HG02623 (cell line): ENCODE results near the gene TNFRSF6B.

ENCODE experiments used
- ATAC-seq: cut with Tn5 transposase; IDR thresholded peaks from one replicate; pipeline ENCODE4 v1.9.1; 2021; ENCODE audit warnings: moderate library complexity; ENCODE audit not compliant: unreplicated experiment

Gene TNFRSF6B

GRCh38 chr20:63735859-63736718 lies 39.6 kb downstream of the TNFRSF6B start, which contains the start of gene LIME1:
TSS of gene LIME1 (plus strand) at chr20:63736664. CDS start at chr20:63737550, 886 bp downstream.
- ATAC-seq = no peak

DNA sequence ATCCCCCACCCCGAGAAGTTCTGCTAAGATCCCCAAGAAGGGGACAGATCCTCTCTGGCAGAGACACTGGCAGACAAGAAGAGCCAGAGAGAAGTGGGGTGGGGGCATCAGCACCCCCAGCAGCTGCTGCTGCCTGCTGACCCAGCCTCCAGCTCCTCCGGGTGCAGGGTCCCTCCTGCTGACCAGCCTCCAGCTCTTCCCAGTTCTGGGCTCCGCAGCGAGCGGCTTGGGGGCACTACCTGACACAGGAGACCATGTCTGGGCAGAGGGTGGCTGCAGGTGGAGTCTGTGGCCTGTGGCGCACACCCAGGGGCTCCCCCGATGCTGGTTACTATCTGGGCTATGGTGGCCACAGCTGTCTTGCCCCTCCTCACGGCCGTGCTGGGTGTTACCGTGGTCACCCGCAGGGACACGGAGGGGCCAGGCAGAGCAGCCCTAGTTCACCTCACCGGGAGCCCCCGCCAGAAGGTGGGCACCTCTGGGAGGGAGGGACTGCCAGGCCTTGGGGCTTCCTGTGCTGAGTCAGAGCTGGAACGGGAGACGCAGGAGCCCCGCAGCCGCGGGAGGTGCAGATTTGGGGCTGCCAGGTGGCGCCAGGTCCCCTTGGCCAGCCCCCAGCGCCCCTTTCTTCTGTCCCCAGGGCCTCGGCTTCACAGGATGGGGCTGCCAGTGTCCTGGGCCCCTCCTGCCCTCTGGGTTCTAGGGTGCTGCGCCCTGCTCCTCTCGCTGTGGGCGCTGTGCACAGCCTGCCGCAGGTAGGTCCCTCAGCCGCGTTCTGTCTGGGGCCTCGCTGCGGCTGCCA lies 40.6 kb downstream of the TNFRSF6B start:
- ATAC-seq = no peak

GRCh38 chr20:63737695-63737944 lies 41.2 kb downstream of the TNFRSF6B start:
- no peak for ATAC-seq

DNA sequence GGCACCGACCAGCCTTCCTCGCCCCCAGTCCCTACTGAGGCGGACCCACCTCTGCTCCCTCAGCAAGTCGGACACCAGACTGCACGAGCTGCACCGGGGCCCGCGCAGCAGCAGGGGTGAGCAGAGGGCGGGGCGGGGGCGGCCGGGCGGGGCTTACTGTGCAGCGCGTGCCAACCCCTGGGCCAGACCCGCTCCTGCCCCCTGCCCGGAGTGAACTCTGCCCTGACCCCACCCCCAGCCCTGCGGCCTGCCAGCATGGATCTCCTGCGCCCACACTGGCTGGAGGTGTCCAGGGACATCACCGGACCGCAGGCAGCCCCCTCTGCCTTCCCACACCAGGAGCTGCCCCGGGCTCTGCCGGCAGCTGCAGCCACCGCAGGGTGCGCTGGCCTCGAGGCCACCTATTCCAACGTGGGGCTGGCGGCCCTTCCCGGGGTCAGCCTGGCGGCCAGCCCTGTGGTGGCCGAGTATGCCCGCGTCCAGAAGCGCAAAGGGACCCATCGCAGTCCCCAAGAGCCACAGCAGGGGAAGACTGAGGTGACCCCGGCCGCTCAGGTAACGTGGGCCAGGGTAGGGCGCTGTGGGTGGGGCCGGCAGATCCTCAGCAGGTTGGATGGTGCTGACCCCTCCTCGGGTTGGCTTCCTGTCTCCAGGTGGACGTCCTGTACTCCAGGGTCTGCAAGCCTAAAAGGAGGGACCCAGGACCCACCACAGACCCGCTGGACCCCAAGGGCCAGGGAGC lies 41.7 kb downstream of the TNFRSF6B start:
- no peak for ATAC-seq

- no peak for ATAC-seq
Observed at GRCh38 chr20:63738687-63739129, 42.3 kb downstream of the TNFRSF6B start.

DNA sequence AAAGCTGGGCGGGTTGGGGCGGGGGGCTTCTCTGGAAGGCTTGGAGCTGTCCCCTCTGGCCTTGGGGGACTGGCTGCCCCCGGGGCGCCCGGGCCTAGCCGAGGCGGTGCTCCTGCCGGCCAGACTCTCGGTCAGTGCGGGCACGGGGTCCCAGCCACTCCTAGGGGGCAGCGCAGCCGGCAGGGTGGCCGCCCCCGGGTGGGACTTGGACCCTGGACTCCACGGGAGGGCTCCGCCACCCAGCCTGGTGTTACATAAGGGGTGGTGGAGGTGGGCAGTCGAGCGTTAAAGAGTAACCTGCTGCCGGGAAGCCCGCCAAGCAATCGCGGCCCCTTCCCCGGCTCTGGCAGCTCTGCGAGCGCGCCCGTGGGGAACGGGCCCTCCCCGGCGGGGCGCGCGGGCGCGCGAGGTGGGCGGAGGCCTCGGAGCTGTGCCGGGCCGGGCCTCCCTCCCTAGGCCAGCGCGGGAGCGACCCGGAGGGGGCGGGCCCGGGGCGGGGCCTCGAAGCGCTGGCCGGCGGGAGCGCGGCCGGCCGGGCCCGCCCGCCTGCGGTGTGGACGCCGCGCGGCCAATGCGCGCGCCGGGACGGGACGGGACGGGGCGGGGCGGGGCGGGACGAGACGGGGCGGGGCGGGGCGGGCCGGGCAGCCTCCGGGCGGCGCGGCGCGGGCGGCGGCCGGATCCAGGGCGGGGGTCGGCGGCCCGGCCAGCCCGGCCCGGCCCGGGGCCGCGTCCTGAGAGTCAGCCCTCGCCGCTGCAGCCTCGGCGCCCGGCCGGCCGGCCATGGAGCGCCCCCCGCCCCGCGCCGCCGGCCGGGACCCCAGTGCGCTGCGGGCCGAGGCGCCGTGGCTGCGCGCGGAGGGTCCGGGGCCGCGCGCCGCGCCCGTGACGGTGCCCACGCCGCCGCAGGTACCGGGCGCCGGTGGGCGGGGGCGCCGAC lies 42.9 kb downstream of the TNFRSF6B start, which contains the start of gene SLC2A4RG:
SLC2A4RG (plus strand) TSS at position 647 of the 940 bp plus-strand sequence; CDS start at position 784, 137 bp downstream.
- ATAC-seq = peak; percentile 45

DNA sequence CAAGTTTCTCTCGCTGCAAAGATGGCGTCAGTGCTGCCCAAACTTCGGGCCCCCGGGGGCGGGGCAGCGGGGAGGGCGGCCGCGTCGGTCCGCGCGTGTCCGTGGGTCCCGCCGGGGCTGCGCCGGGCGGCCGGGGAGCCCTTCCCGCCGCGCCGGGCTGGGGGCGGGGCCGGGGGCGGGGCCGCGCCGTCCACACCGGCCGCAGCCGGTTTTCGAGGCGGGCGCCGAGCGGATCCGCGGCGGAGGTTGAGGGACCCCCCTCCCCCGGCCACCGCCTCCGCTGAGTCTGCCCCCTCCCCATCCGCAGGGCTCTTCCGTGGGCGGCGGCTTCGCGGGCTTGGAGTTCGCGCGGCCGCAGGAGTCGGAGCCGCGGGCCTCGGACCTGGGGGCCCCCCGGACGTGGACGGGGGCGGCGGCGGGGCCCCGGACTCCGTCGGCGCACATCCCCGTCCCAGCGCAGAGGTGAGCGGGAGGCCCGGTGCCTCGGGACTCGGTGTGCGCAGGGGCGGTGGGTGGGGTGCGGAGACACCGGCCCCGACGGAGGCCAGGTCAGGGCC lies 43.7 kb downstream of the TNFRSF6B start:
- peak; percentile 17 for ATAC-seq

GRCh38 chr20:63740627-63741353 lies 44.3 kb downstream of the TNFRSF6B start:
- no peak for ATAC-seq

DNA sequence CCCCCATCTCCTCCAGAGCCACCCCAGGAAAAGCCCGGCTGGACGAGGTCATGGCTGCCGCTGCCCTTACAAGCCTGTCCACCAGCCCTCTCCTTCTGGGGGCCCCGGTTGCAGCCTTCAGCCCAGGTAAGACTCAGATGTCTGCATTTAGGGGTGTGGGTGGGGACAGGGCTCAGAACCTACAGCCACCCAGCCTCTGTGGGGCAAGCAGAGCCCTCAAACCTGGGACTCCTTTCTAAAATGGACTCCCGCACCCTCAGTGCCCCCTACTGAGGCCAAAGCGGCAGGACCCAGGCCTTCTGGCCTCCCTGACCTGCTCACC lies 44.9 kb downstream of the TNFRSF6B start:
- ATAC-seq = no peak

- no peak for ATAC-seq
Observed at GRCh38 chr20:63741676-63742380, 45.4 kb downstream of the TNFRSF6B start.

DNA sequence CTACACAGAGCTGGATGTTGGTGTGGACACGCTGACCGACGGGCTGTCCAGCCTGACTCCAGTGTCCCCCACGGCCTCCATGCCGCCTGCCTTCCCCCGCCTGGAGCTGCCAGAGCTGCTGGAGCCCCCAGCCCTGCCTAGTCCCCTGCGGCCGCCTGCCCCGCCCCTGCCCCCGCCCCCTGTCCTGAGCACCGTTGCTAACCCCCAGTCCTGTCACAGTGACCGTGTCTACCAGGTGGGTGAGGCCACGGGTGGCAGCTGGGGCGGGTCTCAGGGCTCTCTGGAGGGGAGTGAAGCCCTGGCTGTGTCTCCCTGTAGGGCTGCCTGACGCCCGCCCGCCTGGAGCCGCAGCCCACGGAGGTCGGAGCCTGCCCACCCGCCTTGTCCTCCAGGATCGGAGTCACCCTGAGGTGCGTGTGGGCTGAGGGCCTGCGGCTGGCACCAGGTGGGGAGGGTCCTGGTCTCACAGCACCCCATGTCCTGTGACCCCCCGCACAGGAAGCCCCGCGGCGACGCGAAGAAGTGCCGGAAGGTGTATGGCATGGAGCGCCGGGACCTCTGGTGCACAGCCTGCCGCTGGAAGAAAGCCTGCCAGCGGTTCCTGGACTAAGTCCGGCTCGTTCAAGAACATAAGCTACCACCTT lies 46.1 kb downstream of the TNFRSF6B start:
- no peak for ATAC-seq

GRCh38 chr20:63743210-63743970 lies 46.9 kb downstream of the TNFRSF6B start:
- no peak for ATAC-seq

DNA sequence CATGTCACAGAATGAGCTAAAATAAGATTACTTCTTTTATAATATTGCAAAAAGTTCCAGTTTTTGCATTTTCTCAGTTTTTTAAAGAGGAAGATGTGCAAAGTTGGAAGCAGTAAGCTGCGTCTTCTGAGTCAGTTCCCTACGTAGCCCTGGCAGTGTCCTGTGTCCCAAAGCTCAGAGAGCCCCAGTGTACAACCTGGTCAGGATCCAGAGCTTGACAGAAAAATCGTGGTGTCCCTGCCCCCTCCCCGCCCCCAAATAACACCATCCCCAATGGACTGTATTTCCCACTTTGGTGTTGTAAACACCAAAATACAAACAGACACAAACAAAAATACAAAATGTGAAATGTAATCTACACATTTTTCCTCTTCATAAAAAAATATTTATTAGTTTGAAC lies 47.7 kb downstream of the TNFRSF6B start:
- no peak for ATAC-seq

GRCh38 chr20:63744574-63745423 lies 48.3 kb downstream of the TNFRSF6B start:
- ATAC-seq = no peak

DNA sequence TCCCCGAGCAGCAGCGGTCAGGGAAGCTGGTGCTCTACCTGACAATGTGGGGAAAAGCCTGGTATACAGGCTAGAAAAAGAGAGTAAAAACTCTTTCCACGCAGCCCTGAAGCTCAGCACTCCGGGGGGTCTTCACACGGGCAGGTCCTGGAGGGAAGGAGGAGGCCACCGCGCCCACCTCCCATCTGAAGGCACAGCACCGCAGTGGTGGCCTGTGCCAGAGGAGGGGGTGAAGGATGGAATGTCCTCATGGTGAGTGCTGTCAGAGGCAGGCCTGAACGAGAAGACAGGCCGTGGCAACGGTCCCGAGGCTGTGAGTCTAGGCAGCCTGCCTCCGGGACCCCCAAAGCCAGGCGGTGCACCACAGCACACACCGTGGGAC lies 49.0 kb downstream of the TNFRSF6B start:
- no peak for ATAC-seq

- ATAC-seq = no peak
Observed at GRCh38 chr20:63745961-63746731, 49.7 kb downstream of the TNFRSF6B start.
